Measurements from ENCODE around the gene UNC50. TPM values are rescaled to one million over a fixed set of nuclear protein-coding genes. Genes with fewer than 3 reads are reported as not detected.

UNC50 gene
- polyA plus RNA-seq, 3 donors: 64.4 to 73.4 (median 68.2) TPM

- DNase-seq: no peak
These were observed 3.8 kb upstream of the UNC50 start for GRCh38 chr2:98604547-98604946.

GRCh38 chr2:98605076-98605475 lies 3.3 kb upstream of the UNC50 start:
- no peak for DNase-seq

GRCh38 chr2:98606431-98606830 lies 2.0 kb upstream of the UNC50 start:
- DNase-seq: no peak

DNA sequence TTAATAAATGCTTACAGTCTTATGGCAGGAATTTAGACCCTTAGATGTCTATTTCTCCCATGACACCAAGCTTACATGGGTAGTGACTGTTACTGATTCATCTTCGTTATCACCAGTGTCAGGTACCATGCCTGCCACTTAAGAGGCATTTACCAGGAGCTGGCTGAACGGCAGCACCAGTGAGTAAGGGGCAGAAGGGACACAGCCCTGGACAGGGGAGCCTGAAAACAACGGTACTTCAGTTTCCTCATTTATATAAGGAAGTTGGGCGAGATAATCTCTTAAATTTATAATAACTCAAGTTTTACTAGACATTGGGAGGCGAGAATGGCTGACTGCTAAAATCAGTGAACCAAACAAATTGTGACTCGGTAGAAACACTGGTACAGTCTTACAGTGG lies 1.3 kb upstream of the UNC50 start:
- no peak for DNase-seq

GRCh38 chr2:98607741-98608115 lies 661 bp upstream of the UNC50 start:
- no peak for DNase-seq

DNA sequence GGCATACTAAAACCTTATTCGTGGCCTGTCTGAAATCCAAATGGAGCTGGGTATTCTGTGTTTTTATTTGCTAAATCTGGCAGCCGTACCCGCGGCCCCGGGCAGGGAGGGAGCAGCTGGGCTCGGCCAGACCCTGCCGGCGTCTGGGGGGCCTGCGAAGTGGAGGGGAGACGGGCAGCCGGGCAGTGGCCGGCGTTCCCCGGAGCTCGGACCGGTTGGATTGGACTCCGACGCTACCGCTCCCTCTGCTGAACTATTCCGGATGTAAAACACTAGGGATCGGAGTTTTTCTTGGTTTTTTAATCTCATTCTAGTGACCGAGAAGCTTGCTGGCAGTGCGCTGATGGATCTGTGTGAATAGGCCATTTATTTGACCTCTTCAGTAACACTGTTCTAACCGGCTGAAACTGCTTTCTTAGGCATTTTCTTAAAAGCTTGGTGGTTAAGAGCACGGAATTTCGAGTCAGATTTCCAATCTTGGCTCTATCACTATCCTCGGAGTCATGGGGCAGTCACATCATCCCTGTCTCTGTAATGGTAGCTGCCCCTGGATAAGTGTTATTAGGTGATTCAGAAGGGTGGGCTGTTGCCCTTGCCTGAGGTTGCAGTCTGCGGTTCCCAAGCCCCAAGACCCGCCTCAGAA lies 694 bp downstream of the UNC50 start:
- no peak for DNase-seq

DNA sequence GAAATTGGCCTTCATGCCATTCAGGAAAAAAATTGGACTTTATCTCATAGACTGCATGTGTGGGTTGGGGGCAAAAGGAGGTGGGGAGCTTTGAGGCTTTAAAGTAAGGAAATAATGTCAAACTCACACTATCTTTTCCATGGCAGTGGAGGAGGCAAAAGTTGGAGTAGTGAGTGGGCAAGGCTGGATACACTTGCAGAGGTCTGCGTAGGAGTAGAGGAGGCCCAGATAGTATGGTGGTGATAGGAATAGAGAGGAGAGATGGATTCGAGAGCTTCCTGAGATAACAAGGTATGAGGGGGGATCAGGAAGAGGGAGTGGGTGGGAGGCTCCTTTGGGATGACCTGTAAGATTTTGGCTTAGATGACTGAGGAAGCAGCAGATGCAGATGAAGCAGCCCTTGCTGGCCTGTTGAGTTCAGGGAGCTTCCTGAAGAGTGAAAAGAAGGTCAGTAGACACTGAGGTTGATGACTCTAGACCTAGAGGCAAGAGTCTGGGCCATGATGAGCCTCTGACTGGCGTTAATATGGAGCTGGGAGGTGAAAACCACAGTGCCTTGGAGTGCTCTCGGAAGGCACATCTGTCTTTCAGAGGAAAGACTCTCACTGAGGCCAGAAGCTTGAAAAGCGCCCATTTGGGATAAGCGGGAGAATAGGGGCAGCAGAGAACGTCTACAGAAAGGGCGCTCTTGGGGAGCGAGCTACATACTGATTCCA lies 5.8 kb downstream of the UNC50 start:
- no peak for DNase-seq

GRCh38 chr2:98615481-98615880 lies 7.1 kb downstream of the UNC50 start:
- DNase-seq: no peak

DNA sequence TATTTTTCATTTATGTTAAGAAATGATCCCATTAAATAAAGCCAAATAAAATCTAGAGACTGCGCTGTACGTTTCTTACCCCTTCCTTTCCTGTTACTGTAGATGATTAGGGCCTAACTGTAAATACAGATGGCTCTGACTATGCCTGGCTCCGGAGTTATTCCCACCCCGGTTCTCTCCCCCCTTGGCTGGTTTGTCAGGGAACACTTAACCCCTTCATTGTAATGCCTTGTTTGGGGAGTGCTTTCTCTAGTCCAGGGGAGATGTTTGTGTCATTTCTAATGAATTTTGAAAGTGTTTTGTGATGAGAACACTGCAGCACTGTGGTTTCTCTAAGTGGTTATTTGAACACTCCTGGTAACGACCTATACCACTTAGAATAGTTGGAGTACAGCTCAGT lies 8.8 kb downstream of the UNC50 start:
- DNase-seq: no peak

DNA sequence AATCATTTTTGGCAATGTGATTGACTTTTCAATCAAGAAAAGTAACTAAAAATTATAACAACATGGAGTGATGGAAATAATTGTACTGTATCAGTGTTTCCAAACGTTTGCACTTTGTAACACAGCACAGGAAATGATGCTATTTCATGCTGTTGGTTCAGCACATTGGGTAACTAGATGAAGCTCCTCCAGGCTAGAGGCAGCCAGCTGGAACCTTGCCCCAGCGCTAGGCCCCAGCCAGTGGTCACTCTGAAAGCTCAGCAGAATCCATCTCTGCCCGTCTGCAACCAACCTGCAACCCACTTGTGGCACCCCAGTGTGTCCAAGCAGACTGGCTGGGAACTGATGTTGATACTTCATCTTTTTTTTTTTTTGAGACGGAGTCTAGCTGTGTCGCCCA lies 15.3 kb downstream of the UNC50 start:
- no peak for DNase-seq

DNA sequence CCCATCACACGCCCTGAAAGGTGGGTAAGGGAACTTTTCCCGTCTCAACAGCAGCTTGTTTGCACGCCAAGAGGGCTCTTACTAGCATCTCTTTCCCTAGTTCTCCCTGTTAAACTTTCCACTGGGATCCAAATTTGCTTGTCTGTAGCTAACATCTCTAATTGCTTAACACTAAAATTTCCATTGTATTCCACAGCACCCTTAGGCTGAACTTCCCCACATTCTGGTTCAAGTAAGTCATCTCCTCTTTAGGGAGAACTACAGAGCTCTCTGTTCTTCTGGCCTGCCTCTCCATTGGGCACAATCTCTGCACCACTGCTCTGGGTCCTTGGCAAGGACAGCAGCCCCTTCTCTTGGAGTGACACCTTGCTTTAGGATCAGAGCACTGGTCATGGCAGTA lies 24.0 kb downstream of the UNC50 start:
- no peak for DNase-seq

GRCh38 chr2:98634406-98635092 lies 26.2 kb downstream of the UNC50 start:
- no peak for DNase-seq

DNA sequence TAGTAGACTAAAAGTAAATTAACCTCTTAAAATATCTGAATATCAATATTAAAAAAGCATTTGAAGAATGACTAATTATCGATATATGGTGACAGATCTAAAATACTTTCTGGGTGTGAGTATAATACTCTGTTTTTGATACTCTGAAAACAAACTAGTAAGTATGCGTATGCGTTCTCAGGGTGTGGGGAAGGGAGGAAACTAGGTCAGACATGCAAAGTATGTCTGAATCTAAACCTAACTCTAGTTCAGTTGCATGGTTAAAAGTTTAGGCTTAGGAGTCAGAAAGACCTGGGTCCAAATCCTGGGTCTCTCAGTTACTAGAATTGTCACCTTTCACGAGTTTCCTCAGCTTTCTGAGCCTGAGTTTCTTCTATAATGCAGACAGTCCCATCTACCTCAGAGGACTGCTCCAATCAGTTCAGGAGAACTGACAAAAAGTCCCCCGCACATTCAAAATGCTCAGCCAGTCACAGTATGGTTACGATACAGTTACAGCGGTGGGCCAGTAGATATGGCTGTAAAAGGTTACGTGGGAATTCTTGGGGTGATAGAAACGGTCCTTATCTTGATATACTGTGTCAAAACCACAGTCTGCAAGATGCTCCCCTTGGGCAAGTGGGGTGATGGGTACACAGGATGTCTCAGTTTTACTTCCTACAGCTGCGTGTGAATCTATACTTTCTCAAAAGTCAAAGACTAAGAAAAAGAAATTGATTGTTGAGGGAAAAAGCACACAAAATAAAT lies 29.2 kb downstream of the UNC50 start:
- no peak for DNase-seq

DNA sequence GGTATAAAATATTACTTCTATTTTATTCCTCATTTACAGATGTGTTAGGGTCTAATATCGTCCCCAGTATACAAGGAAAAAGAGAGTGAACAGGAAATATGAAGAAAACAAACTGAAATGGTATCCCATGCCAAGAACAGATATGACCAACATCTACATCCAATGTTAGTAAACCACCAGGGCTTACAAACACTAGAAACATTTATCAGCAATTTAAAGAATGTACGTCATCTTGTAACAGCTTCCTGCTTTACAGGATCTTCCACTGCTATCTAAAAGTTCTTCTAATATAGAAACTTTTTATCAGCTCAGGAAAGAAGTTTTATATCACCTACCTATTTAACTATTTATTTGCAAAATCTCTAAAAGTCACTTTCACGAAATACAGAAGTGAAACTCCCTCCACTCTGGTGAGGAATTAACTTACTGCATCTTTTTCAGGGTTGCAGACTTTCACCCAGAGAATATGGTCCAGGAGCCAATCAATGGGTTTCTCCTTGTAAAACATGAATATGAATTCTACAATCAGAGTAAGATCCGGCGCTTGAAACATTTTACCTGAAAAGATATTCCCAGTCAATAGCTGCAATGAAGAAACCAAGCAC lies 35.2 kb downstream of the UNC50 start:
- no peak for DNase-seq

DNA sequence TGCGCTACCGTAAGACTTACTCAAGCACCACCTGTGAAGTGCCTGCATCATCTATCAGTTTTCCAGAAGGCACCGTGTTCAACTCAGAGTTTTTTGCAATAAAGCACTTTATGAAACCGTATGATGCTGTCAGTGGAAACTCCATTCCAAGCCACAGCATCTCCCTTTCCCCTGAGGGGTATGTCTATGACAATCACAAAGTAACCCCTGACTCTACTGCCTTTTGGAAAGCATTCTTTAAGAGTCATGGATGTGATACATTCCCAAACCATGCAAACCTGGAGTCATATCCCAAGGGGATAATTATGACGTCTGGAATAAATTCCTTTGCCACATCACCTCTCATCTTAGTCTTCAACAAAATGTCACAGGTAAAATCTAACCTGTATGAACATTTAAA lies 39.2 kb downstream of the UNC50 start:
- no peak for DNase-seq

DNA sequence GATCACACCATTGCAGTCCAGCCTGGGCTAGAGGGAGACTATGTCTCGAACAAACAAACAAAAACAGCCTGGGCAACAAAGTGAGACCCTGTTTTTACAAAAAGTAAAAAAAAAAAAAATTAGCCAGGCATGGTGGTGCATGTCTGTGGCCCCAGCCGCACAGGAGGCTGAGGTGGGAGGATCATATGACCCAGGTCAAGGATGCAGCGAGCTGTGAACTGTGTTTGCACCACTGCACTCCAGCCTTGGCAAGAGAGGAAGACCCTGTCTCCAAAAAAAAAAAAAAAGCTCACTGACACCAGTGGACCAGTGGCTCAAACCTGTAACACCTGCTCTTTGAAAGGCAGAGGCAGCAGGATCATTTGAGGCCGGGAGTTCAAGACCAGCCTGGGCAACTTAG lies 40.1 kb downstream of the UNC50 start:
- no peak for DNase-seq

DNA sequence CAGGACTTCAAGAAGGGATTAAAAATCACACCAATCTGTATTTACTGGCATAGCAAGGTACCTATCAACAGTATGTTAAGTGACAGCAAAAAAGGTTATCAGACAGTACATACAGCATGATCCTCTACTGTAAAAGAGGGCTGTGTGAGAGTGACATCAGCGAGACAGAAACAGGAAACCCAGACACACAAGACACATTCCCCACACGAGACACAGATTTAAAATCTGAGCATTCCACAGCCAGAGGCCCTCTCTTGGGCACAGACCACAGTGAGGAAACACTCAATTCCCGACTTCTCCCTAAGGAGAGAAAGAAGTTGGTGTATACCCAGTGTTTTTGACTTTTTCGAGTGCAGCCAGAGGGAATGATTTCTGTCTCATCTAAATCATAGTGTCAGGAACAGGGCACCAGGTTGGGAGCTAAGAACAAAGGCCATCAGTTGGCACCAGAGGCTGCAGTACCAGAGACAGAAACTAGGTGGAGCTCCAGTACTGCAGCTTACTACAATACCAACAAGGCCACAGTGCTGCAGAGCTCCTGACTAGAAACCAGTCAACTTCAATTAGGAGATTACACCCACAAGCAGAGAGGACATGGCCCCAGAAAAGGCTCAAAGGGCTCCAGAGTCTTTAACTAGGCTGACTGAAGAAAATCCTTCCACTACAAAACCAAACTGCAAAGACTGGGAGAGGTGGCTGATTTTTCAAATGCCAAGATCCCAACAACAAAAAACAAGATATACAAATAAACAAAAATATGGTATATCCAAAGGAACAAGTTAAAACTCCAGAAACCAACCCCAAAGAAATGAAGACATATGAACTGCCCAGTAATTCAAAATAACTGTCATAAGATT lies 41.0 kb downstream of the UNC50 start:
- peak; percentile 78 for DNase-seq

DNA sequence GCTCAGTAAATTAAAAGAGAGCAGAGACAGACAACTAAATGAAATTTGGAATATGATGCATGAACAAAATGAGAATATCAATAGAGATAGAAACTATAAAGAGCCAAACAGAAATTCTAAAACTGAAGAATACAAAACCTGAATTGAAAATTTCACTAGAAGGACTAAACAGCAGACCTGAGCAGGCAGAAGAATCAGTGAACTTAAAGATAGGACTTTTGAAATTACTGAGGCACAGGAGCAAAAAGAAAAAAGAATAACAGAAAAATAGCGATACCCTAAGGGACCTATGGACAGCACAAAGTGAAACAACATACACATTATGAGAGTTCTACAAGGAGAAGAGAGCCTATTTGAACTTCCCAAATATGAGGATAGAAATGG lies 41.6 kb downstream of the UNC50 start:
- DNase-seq: no peak

- no peak for DNase-seq
These were observed 42.6 kb downstream of the UNC50 start for GRCh38 chr2:98650998-98651397.

DNA sequence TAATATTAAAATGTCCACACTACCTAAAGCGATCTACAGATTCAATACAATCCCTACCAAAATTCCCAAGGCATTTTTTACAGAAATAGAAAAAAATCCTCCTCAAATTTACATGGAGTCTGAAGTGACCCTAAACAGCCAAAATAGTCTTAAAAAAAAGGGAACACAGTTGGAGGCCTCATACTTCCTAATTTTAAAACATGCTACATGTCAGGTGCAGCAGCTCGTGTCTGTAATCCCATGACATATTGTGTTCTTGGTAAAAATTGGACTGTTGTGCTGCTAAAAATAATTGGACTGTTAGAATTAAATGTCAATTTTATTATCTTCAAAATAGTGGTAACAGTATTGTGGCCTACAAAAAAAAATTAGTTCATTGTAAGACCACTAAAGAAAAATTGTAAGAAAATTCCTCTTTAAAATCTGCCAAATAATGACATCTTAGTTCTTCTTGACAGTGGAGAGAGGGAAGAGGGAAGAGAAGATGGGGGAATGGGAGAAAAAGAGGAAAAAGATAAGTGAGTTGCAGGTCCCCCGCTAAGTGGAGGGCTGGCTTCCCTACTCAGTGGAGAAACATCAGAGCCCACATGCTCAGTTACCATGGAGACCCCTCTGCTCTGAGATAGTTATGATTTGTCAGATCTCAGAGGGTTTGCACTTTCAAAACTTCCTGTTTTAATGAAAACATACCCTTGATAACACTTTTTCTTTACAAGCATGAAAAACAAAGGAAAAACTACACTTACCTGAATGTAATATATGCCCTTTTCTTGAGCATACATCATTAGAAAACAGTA lies 46.5 kb downstream of the UNC50 start:
- no peak for DNase-seq

Measured in renal pelvis (tissue), 4 donors.